HL-60 (cell line): ENCODE data around the gene GLYR1.

Source experiments
- CTCF ChIP-seq: IDR thresholded peaks from one replicate; pipeline ENCODE4 v1.5.1; 2011; ENCODE audit warnings: low read length, control low read depth, inconsistent platforms; ENCODE audit not compliant: insufficient read depth
- POLR2AphosphoS5 ChIP-seq: IDR thresholded peaks from 2 replicates; pipeline ENCODE4 v1.6.1; 2012; ENCODE audit warnings: low read depth

GRCh38 chr16:4866586-4866985 is 19.5 kb upstream of the GLYR1 start:
- no peak for TF ChIP-seq CTCF
- TF ChIP-seq POLR2AphosphoS5 = no peak
